ENCODE data around the gene PLET1. TPM values are rescaled to one million over a fixed set of nuclear protein-coding genes. Genes with fewer than 3 reads are reported as not detected.
A peak's percentile ranks its signal among the peaks of the same experiment; 100 is the strongest.

Gene PLET1
- total and polyA plus RNA-seq, 9 of the 15 experiments (the other 6 are each of a cell fraction or from before 2014, with no cell fraction given), result not detected

GRCh38 chr11:112225753-112226061, 35.0 kb downstream of the PLET1 start (continued):
- TF ChIP-seq, protein P1, sequence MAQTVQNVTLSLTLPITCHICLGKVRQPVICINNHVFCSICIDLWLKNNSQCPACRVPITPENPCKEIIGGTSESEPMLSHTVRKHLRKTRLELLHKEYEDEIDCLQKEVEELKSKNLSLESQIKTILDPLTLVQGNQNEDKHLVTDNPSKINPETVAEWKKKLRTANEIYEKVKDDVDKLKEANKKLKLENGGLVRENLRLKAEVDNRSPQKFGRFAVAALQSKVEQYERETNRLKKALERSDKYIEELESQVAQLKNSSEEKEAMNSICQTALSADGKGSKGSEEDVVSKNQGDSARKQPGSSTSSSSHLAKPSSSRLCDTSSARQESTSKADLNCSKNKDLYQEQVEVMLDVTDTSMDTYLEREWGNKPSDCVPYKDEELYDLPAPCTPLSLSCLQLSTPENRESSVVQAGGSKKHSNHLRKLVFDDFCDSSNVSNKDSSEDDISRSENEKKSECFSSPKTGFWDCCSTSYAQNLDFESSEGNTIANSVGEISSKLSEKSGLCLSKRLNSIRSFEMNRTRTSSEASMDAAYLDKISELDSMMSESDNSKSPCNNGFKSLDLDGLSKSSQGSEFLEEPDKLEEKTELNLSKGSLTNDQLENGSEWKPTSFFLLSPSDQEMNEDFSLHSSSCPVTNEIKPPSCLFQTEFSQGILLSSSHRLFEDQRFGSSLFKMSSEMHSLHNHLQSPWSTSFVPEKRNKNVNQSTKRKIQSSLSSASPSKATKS (CRISPR knock-in tag; IDR thresholded peaks at IDR 0.05), result no peak
- TF ChIP-seq ZNF354B (CRISPR knock-in tag; IDR thresholded peaks at IDR 0.05) (no peak), PCBP1 (IDR thresholded peaks at IDR 0.05; ENCODE audit: low read depth, low read length, poor library complexity, severe bottlenecking) (no peak), HLTF (IDR thresholded peaks at IDR 0.05) (no peak; the same call in 1 of the 2 replicates), NR4A1 (CRISPR knock-in tag; IDR thresholded peaks at IDR 0.05) (0 out of 2 replicates have a peak, but pooled peaks have one; percentile 34), NR4A1 (tag; IDR thresholded peaks at IDR 0.05) (no peak), ARID1B (IDR thresholded peaks at IDR 0.05) (no peak), DLX4 (CRISPR knock-in tag; IDR thresholded peaks at IDR 0.05) (no peak), CREB3 (tag; conservative IDR thresholded peaks at IDR 0.05; ENCODE audit: low read depth) (no peak), HCFC1 (IDR thresholded peaks at IDR 0.05; ENCODE audit: low read depth, low read length) (no peak), MTF1 (CRISPR knock-in tag; IDR thresholded peaks at IDR 0.05; ENCODE audit: borderline replicate concordance) (no peak), CTBP1 (IDR thresholded peaks at IDR 0.05; ENCODE audit: borderline replicate concordance) (no peak), SMC3 (conservative IDR thresholded peaks at IDR 0.05; ENCODE audit: insufficient read depth, low read depth, low read length) (no peak), DPF2 (IDR thresholded peaks at IDR 0.05) (0 out of 2 replicates have a peak, but pooled peaks have one; percentile 61), ZSCAN32 (CRISPR knock-in tag; IDR thresholded peaks at IDR 0.05) (0 out of 2 replicates have a peak, but pooled peaks have one; percentile 35), AFF1 (IDR thresholded peaks at IDR 0.05; ENCODE audit: low read depth in 1 of 2, partially characterized antibody in 2 of 2) (no peak), IRF1 (CRISPR knock-in tag; IDR thresholded peaks at IDR 0.05; ENCODE audit: borderline replicate concordance) (no peak), HNRNPL (IDR thresholded peaks at IDR 0.05; ENCODE audit: low read depth, low read length) (no peak), MAFF (IDR thresholded peaks at IDR 0.05; ENCODE audit: low read length) (no peak), PHF20 (IDR thresholded peaks at IDR 0.05; ENCODE audit: partially characterized antibody) (no peak)
- TF ChIP-seq, protein P2, sequence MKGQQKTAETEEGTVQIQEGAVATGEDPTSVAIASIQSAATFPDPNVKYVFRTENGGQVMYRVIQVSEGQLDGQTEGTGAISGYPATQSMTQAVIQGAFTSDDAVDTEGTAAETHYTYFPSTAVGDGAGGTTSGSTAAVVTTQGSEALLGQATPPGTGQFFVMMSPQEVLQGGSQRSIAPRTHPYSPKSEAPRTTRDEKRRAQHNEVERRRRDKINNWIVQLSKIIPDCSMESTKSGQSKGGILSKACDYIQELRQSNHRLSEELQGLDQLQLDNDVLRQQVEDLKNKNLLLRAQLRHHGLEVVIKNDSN (CRISPR knock-in tag; IDR thresholded peaks at IDR 0.05), result no peak
